ENCODE results near the gene XXYLT1.

DNA sequence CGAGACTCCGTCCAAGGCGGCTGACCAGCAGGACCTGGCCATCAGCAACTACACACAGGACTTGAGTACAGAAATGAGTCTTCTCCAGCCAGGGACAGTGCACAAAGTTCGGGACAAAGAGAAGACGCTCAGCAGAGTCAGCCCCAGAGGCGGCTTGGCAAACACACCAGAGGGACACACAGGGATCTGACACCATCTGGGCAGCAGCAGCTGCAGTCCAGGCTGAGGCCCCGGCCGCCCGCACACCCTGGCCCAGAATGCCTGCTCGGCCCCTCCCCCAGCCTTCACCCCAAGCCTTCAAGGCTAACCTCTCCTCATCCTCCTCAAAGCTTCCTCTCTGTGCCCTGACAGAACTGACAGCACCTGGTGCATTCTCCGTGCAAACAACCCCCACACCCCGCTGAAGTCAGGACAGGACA, 61.1 kb downstream of the XXYLT1 start:
- TF ChIP-seq, protein P1, sequence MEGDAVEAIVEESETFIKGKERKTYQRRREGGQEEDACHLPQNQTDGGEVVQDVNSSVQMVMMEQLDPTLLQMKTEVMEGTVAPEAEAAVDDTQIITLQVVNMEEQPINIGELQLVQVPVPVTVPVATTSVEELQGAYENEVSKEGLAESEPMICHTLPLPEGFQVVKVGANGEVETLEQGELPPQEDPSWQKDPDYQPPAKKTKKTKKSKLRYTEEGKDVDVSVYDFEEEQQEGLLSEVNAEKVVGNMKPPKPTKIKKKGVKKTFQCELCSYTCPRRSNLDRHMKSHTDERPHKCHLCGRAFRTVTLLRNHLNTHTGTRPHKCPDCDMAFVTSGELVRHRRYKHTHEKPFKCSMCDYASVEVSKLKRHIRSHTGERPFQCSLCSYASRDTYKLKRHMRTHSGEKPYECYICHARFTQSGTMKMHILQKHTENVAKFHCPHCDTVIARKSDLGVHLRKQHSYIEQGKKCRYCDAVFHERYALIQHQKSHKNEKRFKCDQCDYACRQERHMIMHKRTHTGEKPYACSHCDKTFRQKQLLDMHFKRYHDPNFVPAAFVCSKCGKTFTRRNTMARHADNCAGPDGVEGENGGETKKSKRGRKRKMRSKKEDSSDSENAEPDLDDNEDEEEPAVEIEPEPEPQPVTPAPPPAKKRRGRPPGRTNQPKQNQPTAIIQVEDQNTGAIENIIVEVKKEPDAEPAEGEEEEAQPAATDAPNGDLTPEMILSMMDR (IDR thresholded peaks at IDR 0.05 in 8 of 11, conservative IDR thresholded peaks at IDR 0.05 in 3 of 11) = no peak
- TF ChIP-seq POLR2A (IDR thresholded peaks at IDR 0.05) (no peak), POLR2AphosphoS5 (IDR thresholded peaks at IDR 0.05) (no peak)

Measured in spleen (tissue), 7 donors.